Measurements from ENCODE around the gene DNM3.

DNM3 gene

DNA sequence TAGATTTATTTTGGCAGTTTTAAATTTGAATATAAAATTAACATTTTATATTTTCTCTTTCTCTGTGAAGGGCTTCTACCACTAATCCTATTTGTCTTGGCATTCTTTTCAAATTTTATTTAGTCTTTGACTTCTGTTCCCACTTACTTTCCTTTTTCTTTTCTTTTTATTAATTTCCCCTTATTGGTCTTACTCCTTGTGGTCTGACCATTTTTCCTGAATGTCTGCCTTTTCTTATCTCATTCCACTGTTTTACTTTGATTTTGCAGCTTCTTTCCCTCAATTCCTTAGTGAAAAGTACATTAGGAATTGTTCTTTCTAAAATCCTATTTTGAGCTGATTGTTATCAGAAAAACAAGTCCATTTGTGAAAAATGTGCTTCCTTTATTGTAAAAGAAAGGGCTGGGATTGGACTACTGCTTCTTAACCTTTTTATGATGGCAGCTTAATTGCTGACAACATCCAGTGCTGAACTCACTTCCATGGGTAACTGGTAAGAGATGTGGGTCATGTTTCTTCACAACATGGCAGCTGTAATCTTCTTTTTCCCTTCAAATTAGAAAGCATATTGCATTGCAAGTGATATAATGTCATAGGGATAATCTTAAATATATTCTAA, 284.6 kb downstream of the DNM3 start:
- TF ChIP-seq, protein P1, sequence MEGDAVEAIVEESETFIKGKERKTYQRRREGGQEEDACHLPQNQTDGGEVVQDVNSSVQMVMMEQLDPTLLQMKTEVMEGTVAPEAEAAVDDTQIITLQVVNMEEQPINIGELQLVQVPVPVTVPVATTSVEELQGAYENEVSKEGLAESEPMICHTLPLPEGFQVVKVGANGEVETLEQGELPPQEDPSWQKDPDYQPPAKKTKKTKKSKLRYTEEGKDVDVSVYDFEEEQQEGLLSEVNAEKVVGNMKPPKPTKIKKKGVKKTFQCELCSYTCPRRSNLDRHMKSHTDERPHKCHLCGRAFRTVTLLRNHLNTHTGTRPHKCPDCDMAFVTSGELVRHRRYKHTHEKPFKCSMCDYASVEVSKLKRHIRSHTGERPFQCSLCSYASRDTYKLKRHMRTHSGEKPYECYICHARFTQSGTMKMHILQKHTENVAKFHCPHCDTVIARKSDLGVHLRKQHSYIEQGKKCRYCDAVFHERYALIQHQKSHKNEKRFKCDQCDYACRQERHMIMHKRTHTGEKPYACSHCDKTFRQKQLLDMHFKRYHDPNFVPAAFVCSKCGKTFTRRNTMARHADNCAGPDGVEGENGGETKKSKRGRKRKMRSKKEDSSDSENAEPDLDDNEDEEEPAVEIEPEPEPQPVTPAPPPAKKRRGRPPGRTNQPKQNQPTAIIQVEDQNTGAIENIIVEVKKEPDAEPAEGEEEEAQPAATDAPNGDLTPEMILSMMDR (IDR thresholded peaks at IDR 0.05; ENCODE audit: borderline replicate concordance, control extremely low read depth, extremely low read depth, insufficient read depth, missing control alignments) = no peak
- no peak for DNase-seq (ENCODE audit: low spot score)
- in situ Hi-C loops (cut with MboI; ENCODE audit: low sequenced_read_pairs, unreplicated experiment) = no loop called here

DNA sequence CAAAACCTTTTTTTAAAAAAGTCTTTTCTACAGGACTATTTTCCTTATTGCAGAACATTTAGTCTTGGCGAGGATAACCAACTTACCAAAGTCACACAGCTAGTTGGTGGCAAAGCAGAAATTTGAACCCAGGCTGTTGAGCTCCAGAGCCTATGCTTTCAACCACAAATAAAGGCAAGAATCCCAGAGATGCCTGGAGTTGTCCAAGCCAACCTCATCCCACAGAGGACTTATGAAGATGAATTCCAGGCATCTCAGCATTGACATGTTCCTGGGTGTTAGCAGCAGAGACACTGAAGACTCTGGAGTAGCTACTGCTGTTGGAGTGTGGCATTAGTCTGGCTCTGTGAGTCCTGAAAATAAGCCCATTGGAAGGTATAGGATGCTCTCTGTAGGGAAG, 291.5 kb downstream of the DNM3 start:
- TF ChIP-seq, protein P1 (IDR thresholded peaks at IDR 0.05; ENCODE audit: borderline replicate concordance, control extremely low read depth, extremely low read depth, insufficient read depth, missing control alignments) = no peak
- in situ Hi-C loops (cut with MboI; ENCODE audit: low sequenced_read_pairs, unreplicated experiment) = no loop called here
- DNase-seq (ENCODE audit: low spot score) = no peak

DNA sequence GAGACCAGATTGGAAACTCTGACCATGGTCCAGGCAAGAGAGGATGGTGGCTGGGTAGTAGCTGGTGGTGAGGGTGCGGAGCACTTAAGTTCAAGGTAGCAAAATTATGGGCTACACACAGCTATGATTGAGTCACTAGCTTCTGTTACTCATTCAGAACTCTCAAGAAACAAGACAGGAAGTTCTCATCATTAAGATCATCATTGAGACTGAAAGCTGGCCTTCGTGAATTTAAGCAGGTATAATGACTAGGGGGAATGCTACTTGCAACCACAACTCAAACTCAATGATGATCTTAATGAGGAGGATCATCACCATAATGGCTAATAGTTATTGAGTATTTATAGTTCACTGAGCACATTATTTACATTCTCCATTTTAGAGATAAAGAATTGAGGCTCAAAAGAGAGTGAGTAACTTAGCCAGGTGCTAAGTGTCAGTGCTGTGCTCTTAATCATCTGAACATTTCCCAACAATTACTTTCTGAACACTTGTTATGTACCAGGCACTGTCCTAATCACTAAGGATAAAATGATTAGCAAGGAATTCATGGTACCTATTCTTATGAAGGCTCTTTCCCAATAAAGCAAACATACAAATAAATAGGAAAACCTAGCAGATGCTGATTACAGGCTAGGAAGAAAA, 292.9 kb downstream of the DNM3 start:
- TF ChIP-seq, protein P1 (IDR thresholded peaks at IDR 0.05; ENCODE audit: borderline replicate concordance, control extremely low read depth, extremely low read depth, insufficient read depth, missing control alignments) = no peak
- in situ Hi-C loops (cut with MboI; ENCODE audit: low sequenced_read_pairs, unreplicated experiment) = no loop called here
- no peak for DNase-seq (ENCODE audit: low spot score)

DNA sequence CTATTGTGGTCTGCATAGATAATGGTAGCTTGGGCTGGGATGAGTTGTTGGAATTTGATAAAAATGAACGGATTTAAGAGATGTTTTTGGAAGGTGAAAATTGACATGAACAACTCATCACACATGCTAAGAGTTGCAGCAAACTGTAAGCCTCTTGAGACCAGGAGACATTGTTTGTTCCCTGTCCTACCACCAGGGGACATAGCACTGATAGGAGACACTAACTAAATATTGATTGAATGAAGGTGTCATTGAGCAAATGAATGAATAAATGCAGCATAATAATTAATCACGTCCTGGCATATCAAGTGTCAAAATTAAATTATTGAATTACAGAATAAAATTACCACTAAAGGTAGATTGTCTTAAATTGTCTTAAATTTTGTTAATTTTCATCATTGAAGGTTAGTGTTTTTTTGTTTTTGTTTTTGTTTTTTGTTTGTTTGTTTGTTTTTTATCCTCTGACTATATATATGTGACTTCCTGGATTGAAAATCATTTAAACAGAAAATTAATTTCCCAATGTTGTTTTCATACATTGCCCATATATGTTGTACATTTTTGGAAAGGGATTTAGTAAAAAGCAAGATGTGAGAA, 293.9 kb downstream of the DNM3 start:
- TF ChIP-seq, protein P1 (IDR thresholded peaks at IDR 0.05; ENCODE audit: borderline replicate concordance, control extremely low read depth, extremely low read depth, insufficient read depth, missing control alignments) = peak; percentile 41
- peak; percentile 6 for DNase-seq (ENCODE audit: low spot score)
- in situ Hi-C loops (cut with MboI; ENCODE audit: low sequenced_read_pairs, unreplicated experiment) = no loop called here

DNA sequence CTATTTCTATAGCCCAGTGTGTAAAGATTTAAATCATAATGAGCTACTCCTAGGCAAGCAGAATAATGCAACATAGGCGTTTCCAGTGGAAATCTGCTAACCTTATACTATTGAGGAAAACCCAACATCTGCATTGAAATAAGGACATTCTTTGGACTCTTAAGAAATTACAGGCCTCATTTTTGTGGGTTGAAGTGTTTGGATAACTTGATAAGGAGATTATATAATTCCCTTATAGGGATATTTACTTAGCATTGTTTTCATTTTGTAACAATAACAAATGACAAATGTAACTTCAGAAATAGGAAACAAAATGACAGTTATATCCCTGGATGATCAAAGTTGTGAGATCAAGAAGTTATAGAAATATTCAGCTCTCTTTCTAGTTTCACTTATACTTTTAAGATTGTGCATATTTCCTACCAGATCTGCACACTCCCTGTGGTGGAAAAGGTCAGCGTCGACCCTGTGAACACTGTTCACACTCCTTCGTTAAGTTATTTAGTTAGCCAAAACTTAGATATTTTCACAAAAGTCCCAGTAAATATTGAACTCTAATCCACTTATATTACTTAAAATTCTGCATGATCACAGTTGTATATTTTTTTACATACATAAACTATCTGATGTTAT, 294.8 kb downstream of the DNM3 start:
- in situ Hi-C loops (cut with MboI; ENCODE audit: low sequenced_read_pairs, unreplicated experiment) = no loop called here
- TF ChIP-seq, protein P1 (IDR thresholded peaks at IDR 0.05; ENCODE audit: borderline replicate concordance, control extremely low read depth, extremely low read depth, insufficient read depth, missing control alignments) = no peak
- DNase-seq (ENCODE audit: low spot score) = no peak

DNA sequence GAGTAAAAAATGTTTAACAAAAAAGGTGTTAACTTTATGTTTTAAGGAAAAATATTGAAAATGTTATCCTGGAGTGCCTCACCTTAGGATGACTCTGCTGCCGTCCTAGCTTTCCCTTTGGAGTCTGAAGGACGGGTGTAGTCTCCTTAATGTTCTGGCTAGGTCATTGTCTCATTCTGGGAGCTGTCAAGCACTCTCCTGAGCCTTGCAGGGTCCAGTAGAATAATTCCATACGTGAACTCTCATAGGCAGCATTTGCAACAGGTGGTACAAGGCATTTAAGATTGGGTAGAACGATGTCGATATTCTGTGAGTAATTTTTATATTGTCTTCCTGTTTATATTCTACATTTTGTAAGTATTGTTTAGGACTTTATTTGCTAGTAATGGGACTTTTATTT, 295.6 kb downstream of the DNM3 start:
- no peak for DNase-seq (ENCODE audit: low spot score)
- in situ Hi-C loops (cut with MboI; ENCODE audit: low sequenced_read_pairs, unreplicated experiment) = no loop called here
- TF ChIP-seq, protein P1 (IDR thresholded peaks at IDR 0.05; ENCODE audit: borderline replicate concordance, control extremely low read depth, extremely low read depth, insufficient read depth, missing control alignments) = no peak

All from GM13976 (cell line).